ENCODE results near the gene RAX.

DNA sequence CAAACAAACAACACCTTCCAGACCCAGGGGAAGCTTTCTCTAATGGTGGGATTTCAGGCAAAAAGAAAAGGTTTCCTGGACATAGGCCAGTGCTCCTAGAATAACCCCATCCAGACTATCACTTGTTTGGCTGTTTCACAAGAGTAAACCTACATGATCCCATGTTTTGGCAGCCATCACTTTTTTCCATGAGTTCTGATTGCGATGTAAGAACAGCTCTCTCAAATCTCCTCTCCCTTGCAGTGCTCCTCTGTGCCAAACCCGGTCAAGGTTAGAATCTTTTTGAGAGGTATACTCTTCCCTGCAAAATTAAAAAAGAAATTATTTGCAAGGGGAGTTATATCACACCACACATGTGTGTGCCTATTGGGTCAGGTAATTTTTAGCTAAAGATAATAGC is 41.4 kb downstream of the RAX start:
- TF ChIP-seq, protein P1, sequence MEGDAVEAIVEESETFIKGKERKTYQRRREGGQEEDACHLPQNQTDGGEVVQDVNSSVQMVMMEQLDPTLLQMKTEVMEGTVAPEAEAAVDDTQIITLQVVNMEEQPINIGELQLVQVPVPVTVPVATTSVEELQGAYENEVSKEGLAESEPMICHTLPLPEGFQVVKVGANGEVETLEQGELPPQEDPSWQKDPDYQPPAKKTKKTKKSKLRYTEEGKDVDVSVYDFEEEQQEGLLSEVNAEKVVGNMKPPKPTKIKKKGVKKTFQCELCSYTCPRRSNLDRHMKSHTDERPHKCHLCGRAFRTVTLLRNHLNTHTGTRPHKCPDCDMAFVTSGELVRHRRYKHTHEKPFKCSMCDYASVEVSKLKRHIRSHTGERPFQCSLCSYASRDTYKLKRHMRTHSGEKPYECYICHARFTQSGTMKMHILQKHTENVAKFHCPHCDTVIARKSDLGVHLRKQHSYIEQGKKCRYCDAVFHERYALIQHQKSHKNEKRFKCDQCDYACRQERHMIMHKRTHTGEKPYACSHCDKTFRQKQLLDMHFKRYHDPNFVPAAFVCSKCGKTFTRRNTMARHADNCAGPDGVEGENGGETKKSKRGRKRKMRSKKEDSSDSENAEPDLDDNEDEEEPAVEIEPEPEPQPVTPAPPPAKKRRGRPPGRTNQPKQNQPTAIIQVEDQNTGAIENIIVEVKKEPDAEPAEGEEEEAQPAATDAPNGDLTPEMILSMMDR (IDR thresholded peaks at IDR 0.05), result no peak
- TF ChIP-seq EP300 (IDR thresholded peaks at IDR 0.05) (no peak), POLR2AphosphoS5 (IDR thresholded peaks at IDR 0.05) (no peak)

All from stomach (tissue), 4 donors.